NCI-H460 (cell line): Measurements from ENCODE around the gene SSBP3. TPM values are rescaled to one million over a fixed set of nuclear protein-coding genes. Genes with fewer than 3 reads are reported as not detected.
A peak's percentile ranks its signal among the peaks of the same experiment; 100 is the strongest.
"Not testable (repeated sequence)": the region's sequence is repeated elsewhere in the genome, so short reads cannot be mapped to it uniquely, and the experiment has no call there.

ENCODE experiments used
- DNase-seq: peaks from one replicate; pipeline ENCODE4 v3.0.0-alpha.2; 2016; ENCODE audit warnings: low read depth; ENCODE audit errors: extremely low read depth
- total RNA-seq: library from RNA; depleted of rRNA; stranded (reverse); fragments of >200 nt; shearing (Covaris generic); gene quantifications from 2 replicates; pipeline ENCODE4 v1.2.3, GENCODE V29; 2014

Gene SSBP3
- total RNA-seq, 1 experiment from 2014 or later, result 3.1 TPM

DNA sequence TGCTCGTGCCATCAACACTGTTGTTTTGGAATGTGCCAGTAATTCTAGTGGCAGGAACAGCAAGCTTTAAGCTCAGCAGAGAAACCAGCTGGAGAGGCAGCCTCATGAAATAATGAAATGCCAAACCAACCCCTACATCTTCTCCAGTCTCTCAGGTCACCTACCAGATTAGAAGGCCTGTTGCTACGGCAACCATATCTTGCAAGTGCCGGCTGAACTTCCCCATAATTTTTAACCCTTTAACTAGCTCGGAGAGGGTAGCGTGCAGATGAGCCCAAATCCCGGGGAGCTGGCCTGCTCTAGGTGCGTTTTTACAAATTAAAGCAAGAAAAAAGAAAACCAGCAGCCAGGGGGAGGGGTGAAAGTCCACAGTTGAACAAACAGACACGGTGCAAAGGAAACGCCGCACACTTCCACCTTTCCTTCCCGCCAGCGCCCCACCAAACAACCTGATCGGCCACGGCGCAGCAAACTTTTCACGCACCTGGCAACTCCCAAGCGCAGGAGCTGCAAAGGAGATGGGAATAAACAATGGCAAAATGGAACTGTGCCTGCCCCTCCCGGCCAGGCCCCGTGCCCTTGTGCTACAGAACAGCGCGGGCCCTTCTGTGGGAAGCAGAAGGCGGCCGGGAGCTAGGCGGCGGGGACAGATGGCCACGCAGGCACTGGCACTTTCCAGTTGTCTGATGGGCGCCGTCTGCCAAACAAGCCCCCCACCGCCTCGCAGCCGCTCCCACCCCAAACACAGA is 50.1 kb downstream of the SSBP3 start:
- DNase-seq, result no peak

GRCh38 chr1:54354899-54355298 is 51.3 kb downstream of the SSBP3 start:
- DNase-seq, result no peak

DNA sequence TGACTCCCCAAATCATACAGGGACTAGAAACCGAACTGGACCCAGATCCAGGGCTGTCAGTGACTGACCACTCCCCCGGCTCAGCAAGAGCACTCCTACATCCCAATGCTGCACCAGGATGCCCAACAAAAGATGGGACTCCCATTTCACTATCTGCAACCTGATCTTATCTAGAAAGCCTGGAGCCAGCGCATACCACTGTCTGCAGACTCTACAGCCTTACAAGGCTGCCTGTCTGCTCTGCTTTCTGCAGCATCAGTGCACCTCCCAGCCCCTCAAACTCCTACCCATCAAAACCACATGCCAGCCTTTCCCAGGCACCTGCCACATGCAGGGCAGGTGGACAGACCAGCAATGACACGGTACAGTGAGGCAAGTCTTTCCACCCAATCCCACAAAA is 52.2 kb downstream of the SSBP3 start:
- no peak for DNase-seq

GRCh38 chr1:54352755-54353154 is 53.4 kb downstream of the SSBP3 start:
- DNase-seq, result no peak

GRCh38 chr1:54350360-54350759 is 55.8 kb downstream of the SSBP3 start:
- DNase-seq, result no peak

DNA sequence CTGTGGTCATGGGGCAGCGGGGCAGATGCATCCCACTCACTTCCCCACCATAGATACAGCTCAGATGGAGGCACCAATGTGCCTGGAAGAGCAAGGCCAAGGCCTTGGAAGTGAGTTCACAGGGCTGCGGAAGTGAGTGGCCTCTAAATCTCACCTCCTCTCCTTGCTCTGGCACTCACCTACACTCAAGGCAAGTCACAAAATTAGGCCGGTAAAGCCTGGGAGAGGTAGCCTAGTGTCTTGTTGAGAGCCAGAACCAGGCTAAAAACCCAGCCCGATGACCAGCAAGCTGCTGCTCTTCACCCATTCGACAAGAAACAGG is 57.5 kb downstream of the SSBP3 start:
- DNase-seq, result no peak

DNA sequence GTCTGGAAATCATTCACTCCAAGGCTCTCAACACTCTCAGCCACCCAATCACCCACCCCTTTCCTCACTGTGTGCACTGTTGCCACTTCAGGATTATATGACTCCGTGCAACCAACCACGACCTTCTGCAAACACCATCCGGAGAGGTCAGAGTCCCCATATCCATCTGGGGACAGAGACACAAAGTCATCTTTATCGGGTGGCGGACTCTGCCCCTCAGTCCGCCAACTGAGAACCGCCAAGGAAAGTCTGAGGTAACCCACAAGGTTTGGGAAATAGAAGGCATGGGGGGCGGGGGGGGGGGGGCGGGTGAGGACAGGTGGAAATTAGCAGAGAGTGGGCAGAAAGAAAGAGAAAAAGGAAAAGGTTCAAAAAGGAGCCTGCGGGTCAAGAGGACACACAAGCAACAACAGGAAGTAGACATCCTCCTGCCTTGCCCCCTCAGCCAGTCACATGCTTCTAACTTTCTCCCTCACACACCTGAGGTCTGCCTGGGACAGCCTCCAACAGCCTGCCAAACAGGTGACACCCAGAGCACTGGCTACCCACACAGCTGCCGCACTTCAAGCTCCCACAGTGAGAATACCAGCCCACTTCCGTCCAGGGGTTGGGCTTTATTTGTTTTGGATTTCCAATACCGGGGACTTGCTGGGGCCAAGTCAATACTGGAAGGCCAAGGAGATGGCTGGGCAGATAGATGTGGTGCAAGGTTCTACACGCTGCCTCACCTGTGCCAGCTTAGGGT is 58.1 kb downstream of the SSBP3 start:
- DNase-seq, result no peak

- DNase-seq, result no peak
Observed at GRCh38 chr1:54347261-54347954, 58.8 kb downstream of the SSBP3 start.

DNA sequence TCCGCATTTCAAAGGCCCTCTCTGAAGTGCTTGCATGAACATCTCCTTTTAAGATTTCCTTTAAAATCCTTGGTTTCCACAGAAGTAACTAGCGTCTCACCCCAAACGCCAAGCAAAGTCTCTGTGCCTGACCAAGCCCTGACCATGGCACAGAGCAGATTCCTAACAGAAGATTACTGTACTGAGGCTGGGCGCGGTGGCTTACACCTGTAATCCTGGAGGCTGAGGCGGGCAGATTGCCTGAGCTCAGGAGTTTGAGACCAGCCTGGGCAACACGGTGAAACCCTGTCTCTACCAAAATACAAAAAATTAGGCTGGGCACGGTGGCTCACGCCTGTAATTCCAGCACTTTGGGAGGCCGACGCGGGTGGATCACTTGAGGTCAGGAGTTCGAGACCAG is 60.6 kb downstream of the SSBP3 start:
- DNase-seq, result not testable (repeated sequence)

DNA sequence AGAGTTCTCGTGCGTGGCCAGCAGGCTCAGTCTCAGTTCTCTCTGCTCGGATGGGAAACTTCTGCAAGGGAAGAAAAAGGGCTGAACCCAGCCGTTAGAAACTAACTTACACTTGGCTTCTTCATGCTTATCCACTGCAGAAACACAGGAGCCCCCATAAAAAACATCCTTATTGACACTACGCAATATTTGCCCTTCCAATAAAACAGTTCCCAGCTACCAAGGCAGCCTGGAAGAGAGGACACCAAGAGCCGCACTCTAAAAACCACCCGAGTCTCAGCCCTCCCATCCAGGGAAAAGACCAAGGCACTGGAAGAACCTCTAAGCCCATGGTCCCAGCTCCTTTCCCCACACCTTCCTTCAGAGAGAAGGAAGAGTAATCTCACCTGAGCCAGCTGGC is 61.1 kb downstream of the SSBP3 start:
- DNase-seq, result no peak

DNA sequence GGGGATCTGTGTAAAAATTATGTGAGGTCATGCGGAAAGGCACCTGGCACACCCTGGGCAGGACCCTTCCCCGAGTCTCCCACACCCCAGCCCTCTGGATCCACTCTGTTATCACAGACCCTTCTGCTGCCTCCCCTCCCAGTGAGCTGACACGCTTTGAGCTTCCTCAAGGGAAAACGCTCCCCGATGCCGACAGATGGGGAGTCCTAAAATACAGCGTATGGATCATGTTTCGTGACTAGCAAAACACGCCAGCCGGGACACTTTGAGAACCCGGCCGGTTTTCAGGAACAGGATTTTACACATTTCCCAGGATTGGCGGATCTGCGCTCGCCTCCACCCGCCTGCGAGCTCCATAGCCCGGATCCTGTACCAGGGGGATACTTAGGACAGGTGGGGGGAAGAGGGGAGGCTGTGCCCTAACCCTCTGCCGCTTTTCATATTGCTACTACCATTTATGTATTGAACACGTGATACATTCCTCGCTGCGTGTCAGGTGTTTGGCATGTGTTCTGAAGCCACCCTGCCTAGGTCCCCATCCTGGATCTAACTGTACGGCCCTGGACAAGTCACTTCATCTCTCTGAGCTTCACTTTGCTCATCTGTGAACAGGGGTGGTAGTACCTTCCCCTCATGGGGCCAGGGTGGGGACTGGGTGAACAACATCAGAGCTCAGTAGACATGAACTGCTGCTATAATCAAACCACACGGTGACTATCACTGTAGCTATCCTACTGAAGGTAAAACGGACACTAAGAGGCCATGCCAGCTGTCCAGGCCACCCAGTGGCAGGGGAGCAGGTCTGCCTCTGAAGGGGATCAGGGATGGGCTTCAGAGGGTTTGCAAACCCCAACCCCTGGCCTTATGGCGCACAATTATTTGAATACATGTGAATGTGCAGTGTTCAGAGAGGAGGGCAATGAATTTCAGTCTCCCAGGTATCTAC is 63.2 kb downstream of the SSBP3 start:
- DNase-seq, result no peak

- DNase-seq, result no peak
Observed at GRCh38 chr1:54342288-54342687, 63.9 kb downstream of the SSBP3 start.

DNA sequence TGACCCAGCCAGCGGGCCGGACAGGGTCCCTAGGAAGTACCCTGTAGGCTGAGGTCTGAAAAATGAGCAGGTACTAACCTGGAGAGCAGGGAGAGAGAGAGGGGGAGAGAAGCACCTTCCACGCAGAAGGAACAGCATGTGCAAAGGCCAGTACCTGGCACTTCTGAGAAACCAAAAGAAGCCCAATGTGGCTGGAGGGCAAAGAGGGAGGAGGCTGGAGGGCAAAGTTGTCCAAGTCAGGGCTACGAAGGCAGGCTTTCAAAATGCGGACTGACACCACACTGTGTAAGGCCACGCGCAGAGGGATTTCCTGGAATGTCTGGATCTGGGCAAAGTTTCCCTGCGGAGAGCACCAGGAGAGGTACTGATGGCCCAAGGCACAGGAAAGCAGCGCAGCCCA is 64.4 kb downstream of the SSBP3 start:
- DNase-seq, result no peak

DNA sequence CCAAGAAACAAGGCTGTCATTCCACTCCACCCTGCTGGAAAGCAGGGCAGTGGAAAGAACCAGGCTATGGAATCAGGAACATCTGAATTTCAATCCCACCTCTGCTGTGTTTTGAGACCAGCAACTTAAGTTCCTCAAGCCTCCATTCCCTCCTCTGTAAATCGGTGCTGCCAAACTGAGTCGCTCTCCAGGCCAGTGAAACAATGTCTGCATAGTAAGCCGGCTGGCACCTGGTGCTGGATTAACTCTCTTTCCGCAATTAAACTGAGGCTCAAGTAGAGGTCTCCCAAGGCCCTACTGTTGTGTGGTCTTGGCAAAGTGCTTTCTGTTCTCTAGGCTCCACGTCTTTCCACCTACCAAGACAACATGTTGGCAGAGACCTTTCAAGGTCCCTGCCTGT is 65.3 kb downstream of the SSBP3 start:
- no peak for DNase-seq

GRCh38 chr1:54340434-54340833 is 65.8 kb downstream of the SSBP3 start:
- no peak for DNase-seq

DNA sequence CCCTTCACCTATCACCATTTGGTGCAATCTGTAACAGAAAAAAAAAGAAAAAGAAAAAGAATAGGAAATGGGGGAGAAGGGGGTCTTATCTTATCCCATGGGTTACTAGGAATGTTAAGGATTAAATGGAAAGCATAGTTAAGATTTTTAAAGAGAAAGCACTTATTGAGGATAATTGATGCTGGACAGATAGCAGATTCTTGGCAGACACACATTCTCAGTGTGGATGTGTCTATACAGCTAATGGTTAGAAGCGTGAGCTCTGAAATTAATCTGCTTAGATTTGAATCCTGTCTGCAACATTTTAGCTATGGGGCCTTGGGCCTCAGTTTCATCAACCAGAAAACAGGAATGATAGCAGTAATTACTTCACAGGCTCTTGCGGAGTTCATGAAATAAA is 67.1 kb downstream of the SSBP3 start:
- DNase-seq, result no peak

GRCh38 chr1:54338464-54338863 is 67.7 kb downstream of the SSBP3 start:
- DNase-seq, result no peak

DNA sequence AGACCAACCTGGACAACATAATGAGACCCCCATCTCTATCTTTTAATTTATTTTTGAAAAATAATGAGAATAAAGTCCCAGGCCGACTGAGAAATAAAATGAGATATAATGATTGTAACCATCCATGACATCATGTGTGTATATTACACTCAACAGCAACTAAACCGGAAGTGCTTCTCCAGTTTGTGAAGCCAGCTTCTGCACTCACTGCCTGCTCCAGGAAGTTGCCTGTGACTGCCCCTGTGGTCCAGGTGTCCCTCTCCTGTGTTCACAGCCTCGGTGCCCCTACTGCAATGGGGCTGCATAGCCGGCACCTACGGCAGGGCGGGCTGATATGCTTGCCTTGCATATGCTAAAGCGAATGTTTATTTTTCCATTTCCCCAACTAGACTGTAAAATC is 68.3 kb downstream of the SSBP3 start:
- no peak for DNase-seq

- no peak for DNase-seq
Observed at GRCh38 chr1:54337034-54337433, 69.2 kb downstream of the SSBP3 start.

DNA sequence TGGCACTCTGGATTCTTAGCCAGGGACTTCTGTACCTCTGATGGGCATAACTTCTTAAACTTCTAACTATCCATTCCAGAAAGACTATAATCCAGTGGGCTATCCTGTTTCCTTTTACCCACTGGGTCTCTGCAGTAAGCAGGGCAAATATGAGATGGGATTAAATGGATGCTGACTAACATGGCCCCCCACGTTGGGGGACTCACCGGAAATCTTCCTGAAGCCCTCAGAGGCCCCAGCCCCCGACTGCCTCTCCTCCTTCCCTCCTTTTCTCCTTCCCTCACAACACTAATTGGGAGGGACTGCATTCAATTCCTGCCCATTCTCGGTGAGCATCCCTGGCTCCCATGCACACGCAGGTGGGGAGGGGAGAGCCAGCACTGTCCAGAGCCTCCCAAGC is 70.1 kb downstream of the SSBP3 start:
- DNase-seq, result no peak

DNA sequence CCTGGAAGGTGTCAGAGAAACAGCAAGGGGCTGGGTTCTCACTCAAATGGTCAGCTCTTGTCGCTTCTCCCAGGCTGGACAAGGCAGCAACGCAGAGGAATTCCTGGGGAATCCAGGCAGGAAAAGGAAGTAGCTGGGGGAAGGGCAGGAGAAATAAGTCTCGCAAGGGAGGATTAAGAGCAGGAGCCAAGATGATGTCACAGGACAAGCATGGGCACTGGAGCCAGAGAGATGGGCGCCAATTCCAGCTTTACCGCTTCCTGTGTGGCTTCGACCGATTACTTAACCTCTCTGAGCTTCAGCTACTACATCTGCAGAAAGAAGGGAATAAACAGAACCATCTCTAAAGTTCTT is 70.5 kb downstream of the SSBP3 start:
- peak; percentile 8 for DNase-seq
